HK-2 (cell line): ENCODE results near the gene DAB1.

Source experiments
- DNase-seq: peaks from one replicate; pipeline ENCODE4 v3.0.0-alpha.2; 2018; ENCODE audit not compliant: unreplicated experiment

Gene DAB1

DNA sequence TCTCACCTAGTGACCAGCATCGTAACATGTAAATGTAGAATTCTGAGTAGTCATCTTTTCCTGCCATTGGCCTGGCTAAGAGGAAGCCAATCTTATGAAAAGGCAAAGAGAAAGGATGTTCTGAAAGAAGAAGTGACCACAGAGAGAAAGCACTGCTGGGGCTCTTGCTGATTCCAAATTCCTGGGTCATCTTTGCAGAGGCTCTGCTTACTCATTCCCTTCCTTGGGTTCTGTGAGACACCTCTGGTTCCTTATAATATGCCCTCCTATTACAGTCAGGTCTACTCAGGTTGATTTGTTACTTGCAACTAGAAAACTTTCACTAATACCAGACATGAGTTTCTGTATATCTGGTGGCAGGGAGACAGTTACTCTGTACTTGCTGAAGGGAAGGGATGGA is 259.3 kb downstream of the DAB1 start:
- no peak for DNase-seq

DNA sequence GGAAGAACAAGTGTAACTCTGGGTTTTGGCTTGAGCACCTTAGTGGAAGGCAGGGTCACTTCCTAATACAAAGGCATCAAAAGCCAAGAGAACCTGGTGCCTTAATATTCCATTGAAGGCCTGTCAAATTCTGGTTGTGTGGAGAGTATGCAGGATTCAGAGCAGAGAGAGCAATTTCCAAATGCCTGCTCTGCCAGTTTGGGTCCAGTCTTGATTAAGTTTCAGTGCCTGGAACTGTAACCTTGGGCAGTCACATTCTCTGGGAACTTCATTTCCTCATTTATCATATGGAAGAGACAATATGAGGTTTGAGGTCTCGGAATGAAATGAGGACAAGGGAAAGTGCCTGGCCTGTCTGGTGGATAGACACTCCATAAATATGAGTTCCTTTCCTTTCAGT is 260.1 kb downstream of the DAB1 start:
- DNase-seq: no peak

DNA sequence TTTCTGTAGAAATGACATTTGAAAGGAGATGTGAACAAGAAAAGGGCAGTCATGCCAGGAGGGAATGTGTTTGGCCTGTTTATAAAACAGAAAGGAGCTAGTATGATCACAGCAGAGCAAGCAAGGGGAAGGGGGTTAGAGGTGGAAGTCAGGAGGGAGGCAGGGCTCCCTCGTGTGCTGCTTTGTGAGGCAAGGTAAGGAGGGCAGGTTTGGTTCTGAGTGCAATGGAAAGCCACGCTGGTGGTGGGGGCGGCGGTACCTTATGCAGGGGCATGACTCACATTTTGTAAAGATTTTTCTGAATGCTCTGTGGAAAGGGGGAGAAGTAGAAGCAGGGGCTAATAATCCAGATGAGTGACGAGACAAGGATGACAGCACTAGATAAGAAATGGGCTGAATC is 260.5 kb downstream of the DAB1 start:
- no peak for DNase-seq

DNA sequence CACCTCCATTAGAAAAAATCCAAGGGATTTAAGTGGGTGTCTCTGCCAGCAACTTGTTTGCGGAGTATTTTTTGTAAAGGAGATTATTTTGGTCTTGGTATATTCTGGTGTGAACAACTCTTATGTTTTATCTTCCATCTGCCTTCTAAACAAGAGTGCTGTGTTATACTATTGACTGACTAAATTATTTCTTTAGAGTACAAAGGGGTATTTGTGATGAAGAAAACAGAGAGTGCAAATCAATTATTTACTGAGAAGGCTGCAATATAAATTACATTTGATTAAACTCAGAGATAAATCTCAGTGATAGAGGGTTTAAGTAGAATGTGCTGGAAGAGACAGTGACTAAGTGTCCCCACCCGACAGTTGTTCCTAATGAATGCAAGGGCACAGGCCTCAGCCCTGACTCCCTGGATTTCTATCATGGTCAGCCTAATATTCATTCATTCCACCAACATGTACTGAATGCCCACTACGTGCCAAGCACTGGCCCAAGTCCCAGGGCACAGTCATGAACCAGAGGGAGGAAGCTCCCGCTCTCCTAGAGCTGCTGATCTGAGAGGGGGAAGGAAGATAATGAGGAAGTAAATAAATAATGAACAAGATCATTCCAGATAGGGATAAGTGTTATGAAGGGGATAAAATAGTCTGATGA is 261.1 kb downstream of the DAB1 start:
- DNase-seq: no peak

DNA sequence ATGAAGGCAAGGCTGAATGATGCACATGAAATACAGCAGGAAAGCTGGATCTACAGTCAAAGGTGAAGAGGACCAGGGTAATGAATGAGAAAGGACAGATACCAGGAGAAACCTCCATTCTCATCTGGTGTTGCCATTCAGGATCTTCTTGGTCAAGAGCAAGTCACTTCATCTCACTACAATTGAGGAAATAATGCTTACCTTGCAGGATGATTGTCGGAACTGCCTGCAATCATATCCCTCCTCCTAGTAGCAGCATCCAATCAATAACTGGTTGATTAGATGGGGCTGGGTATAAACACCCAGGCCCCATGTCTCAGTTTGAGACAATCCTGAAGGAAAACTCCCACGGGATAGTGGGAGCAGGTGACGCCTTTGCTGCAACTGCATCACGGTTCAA is 263.3 kb downstream of the DAB1 start:
- DNase-seq: no peak

DNA sequence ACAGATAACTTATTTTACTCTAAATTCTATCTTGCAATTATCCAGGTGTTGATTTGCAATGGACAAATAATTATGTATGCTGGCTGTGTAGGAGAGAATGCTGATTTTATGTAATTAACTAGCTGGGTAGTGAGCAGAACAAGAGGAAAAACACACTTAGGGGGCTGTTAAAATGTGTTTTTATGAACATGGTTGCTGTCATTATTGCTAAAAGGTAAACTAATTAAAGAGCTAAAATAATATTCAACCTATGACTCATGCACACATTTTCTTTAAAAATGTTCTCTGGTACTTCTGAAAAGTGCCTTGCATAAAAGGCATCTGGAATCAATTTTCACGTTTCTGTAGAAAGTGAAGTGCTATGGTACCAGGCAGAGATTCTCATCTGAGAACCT is 265.3 kb downstream of the DAB1 start:
- DNase-seq: no peak

DNA sequence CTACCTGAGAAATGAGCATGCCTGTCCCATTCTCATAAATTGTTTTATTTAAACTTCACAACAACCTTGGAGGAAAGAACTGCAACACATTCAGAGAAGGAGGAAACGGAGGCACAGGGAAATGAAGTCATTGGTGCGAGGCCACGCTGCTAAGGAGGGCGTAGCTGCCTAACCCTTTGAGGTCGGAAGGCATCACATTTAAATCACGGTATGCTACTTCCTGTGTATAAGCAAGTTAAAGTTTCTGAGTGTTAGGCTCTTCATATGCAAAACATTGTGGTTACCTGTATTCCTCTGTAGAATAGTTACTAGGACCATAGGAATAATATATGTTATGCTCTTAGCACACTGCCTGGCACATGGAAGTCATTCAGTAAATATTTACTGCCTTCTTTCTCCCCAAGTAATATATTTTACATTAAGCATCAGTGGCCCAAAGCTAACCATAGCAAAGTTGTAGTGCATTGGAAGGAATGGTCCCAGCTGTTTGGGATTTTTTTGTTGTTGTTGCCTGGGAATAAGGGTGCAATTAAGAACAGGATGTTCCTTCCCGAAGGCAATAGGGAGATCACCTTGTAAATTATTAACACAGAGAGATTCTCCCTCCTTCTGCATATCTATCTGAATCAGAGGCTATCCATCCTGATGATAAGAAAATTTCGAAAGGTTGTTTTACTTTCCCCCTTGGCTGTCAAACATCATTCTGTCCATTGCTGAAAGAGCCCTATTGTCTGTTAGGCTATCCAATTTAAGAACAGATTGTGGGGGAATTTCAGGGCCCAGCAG is 265.8 kb downstream of the DAB1 start:
- DNase-seq: no peak

DNA sequence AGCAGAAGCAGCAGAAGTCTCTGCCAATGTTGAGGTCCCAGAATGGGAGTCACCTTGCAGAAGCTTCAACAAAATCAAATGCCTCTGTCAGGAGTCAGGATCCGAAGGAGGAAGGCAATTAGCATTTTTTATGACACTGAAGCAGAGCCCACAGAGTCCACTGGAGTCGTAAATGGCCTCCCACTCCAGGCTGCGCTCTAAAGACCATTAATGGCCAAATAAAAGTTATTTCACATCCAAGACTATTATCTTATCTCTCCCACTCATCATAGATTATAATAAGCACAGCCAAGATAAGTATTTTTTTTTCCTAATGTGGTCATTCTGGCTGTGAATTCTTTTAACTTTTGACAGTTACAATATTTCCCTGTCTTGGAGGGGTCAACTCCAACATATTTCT is 267.0 kb downstream of the DAB1 start:
- no peak for DNase-seq

DNA sequence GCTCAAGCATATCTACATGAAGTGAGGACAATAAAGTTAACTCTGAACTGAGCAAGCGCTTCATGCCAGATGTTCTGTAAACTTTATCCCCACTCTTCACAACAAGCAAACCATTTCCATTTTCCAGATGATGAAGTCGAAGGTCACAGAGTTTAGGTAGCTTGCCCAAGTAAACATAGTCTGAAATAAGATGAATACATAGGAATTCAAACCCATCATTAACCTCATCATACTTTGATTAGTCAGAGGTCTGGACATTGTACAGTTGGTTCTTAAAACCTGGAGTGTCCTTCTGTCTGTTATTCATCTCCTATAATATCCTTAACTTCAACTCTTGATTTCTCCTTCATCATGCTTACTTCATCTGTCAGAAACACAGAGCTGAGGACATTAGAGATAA is 277.8 kb downstream of the DAB1 start:
- DNase-seq: no peak

DNA sequence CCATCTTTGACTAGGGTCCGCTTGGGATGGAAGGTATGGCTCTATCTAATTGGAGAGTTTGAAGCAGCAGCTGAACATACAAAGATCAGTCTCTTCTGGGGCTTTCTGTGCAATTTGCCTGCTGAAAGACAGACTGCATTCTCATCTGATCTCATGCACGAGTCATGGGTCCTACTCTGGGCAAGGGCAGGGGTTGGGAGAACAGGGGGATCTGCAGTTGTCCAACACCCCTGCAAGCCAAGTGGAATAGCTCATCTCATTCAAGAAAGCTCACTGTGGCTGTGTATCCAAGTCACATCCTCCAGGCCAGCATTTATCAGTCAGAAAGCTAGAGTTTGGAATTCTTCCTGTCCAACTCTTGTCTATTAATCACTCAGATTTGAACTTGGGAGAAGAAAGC is 280.9 kb downstream of the DAB1 start:
- DNase-seq: no peak

DNA sequence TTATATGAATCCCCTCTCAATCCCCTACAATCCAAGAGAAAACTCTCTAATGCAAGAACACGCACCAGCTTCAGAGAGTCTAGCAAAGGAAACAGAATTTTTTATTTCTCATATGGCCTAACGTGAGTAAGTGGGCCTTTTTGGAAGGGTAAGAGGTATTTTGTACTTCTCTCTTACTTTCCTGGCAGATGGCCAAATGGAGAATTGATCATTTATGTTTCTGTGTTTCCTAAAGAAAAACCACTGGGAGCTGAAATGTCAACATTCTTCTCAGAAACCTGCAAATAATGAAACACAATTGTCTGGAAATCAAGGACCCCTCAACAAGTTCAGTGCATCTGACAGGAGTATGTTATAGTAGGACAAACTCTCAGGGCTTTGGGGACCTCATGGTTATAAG is 281.7 kb downstream of the DAB1 start:
- DNase-seq: no peak

DNA sequence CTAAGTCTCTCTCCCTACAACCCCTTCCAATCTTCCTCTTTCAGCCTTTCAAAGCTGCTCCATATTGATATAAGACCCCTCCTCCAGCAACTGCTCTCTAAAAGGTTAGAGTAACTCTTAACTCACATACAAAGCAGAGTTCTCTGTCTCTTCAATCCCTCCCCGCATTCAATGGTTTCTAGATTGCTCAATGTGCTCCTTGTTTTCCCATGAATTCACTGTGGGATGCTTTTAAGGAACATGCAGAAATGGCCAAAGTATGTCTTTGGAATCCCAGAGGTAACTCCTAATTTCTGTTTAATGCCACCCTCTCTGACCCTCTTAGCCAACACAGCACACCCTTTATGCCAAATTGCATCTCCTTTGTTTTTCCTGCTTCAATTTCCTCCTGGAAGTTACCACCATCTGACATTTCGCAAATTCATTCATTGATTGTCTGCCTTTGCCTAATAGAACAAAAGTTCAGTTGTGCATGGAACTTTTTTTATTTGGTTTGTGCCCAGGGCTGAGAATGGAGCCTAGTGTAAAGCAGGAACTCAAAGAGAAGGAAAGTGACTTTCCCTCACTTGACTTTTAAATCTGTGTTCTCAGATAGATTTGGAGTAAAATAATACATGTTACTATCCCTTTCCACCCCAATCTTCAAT is 285.3 kb downstream of the DAB1 start:
- no peak for DNase-seq

DNA sequence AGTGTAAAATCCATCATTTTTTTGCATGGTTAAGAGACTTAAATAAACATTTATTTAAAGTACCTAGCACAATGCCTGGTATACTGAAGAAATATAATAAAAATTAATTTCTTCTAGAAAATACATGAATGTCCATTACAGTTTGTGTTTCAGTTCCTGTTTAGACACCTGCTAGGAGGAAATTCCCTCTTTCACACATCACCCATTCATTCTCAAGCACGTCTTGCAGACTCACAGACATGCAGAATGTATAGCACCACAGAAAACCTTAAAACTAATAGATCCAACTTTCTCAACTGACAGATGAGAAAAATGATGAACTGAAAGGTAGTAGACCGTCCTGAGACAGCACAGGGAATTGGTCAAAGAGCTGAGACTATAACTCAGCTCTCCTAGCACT is 285.9 kb downstream of the DAB1 start:
- DNase-seq: no peak

DNA sequence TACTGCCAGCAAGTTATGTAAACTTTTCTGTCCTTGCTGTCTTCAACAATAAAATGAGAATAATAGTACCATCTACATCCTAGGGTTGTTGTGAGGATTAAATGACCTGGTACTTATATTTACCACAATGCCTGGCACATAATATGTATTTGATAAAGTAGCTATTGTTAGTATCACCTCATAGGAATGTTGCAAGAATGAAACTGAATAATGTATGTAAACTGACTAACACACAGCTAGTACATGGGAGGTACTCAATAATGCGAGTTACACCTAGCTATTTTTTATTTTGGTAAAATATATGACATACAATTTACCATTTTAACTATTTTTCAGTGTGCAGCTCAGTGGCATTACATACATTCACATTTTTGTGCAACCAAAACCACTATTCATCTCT is 289.1 kb downstream of the DAB1 start:
- DNase-seq: no peak

DNA sequence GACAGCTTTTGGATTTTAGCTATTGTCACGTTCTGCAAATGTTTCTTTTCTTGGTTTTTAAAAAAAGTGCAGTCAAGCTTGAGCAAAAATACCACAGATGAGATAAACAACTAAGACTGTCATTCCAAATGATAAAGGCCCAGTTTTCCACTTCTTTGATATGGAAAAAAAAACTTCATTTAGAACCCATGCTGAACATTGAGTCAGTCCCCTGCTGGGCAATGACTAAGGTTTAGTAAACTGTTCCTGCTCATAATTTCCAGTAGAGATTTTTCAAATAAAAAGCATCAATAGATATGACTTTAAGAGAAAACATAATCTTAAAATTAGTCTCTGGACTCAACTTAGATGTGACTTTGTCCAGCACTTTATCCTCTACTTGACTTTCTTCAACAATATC is 290.2 kb downstream of the DAB1 start:
- DNase-seq: no peak

DNA sequence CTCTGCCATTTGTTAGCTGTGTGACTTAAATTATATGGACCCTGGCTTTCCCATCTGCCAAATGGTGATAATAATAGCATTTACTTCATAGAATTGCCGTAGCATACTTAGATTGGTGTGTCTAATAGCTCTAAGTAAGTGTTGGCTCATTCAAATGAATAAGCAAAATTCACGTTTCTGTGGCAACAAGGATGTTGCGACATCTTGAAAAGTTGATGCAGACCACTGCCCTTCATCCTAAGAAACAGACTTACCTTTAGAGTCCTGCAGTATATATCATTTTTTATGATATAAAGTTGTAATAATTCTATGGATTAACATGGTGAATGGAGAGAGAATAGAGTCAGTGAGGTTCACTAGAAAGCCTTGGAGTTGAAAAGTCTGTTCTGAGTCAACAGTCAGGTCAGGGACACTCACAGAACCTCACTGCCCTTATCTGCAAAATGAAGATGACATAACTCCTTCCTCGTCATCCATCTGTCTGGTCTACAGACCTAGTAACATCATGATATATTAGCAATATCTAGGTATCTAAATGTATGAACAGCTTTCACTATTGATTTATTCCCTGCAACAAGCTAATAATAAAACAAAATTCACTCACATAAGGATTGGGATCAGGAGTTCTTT is 290.8 kb downstream of the DAB1 start:
- DNase-seq: no peak

DNA sequence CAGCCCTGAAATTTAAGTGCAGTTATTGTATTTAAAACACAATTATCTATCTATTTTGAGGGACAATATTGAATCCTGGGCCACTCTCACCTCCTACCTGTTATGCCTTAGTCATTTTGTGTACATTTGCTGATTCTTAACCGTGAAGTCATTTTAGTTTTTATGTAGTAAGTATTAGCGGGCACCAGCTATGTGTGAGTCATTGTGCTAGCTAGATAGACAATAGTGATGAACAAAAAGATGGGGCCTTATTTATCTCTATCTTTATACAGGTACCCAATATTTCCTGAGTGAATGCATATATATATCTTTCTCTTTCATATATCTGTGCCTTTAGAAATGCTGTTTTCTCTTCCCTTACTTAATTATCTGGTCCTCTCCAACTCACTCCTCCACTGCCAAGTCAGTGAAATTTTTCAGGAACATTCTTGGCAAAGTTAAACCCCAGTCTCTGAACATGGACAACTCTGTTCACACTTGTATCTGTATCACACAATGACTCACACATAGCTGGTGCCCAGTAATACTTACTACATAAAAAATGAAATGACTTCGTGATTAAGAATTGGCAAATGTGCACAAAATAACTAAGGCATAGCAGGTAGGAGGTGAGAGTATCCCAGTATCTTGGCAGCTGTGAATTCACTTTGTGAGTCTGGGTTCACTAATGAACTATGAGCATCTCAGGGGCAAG is 292.0 kb downstream of the DAB1 start:
- DNase-seq: no peak

DNA sequence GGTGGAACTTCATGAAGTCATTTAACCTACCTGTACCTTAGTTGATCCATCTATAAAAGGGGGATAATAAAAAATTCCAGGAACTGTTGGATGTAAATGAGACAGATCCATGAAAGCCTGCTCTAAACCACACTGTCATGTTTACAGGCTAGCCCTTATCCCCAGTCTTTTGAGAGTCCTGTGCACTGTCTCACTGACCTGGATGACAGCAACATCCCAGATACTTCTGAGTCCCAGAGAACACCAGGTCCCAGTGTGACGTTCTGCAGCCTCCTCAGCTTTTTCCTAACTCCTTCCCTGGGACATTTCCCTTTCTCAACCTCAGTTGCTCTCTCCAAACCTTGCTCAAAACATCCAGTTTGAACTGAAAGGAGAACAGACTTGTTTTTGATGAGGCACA is 292.6 kb downstream of the DAB1 start:
- DNase-seq: no peak

DNA sequence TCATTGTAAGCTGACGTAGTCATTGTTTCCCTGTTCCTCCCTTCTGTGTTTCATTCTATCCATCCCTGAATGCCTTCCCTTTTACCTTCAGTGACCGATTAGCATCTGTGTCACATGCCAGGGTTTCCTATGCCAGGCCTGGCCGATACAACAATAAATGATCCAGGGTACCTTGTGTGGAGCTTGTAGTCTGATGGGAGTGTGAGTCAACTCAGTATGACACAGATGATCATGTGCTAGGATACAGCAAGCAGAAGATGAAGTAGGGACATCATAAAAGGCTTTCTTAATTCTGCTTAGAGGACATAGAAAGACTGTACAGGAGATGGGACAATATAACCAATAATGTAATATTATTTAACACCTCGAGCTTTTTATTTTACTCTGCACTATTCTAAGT is 294.0 kb downstream of the DAB1 start:
- no peak for DNase-seq

DNA sequence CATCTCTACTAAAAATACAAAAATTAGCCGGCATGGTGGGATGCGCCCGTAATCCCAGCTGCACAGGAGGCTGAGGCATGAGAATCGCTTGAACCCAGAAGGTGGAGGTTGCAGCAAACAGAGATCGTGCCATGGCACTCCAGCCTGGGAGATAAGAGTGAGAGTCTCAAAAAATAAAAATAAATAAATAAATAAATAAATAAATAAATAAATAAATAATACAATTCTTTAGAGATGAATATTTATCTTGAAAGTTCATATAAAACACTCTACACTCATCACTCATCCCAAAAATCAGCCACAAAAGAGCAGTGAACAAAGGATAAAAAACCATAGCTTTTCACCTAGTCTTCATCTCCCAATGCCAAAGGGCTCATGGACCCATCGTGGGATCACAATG is 295.9 kb downstream of the DAB1 start:
- no peak for DNase-seq

DNA sequence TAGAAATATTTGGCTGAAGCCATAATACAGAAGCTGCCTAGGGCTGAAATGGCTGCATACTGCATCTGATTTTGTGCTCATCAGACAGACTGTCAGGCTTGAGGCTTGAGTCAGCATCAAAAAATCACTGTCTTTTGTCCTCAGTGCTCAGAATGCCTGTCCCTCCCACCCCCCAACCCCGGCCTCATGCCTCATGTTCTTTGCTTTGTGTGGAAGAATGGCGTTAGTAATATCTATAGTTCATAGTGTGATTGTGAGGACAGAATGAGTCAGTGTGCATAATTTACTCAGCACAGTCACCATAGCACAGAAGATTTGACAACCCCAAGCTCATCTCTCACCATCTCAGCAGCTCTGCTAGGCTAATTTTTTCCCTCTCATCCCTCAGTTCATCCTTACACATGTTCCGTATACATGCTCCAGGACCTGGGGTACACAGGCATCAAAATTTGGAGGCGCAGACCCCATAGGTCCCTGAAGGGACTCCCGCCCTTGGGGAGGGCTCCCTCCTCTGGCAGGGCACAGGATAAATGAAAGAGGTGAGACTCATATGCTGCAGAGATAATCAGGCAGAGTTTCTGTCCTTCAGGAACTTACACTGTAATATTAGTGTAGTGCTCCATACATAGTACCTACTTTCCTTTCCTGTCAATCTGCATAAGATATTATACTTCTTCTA is 299.0 kb downstream of the DAB1 start:
- no peak for DNase-seq

DNA sequence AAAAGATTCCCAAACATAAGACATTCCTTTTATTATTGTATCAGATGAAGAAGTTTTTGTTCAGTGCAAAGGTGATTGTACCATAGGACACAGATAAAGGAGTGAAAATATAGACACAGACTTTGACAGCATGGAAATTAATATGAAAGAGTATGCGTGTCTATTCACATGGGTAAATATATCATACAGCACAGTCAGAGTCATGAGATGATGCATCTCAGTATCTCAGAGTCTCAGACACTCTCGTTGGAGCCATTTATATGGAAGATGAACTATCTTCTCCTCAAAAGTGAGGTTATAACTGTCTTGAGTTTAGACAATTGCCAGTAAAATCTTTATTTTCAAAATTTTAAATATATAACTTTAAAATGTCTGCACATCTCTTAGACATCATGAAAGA is 299.7 kb downstream of the DAB1 start:
- no peak for DNase-seq
